GM23338 (cell line): ENCODE data around the gene RTCA. TPM values are rescaled to one million over a fixed set of nuclear protein-coding genes. Genes with fewer than 3 reads are reported as not detected.

Source experiments
- ATAC-seq: fragments of 200-7000 bp; cut with Tn5 transposase; 3 replicates; pipeline ENCODE4 v1.9.1; 2020
- DNase-seq: peaks from one replicate; pipeline ENCODE4 v3.0.0-alpha.2; 2015; ENCODE audit warnings: low spot score
- H2AFZ ChIP-seq: fragments of 200-600 bp; sonication (generic); 2 replicates; pipeline ENCODE4 v1.8.0; 2016; ENCODE audit warnings: antibody characterized with exemption, mild to moderate bottlenecking, moderate library complexity
- H3F3A ChIP-seq: fragments of 200-600 bp; sonication (generic); replicated peaks from 2 replicates; pipeline ENCODE4 v1.8.0; 2017; ENCODE audit warnings: antibody characterized with exemption, mixed run types, low read depth
- H3K27ac ChIP-seq: fragments of 200-600 bp; sonication (generic); 2 replicates; pipeline ENCODE4 v1.6.1; 2016; ENCODE audit warnings: low read depth
- H3K27me3 ChIP-seq: fragments of 200-600 bp; sonication (generic); 2 replicates; pipeline ENCODE4 v1.8.0; 2016; ENCODE audit warnings: mild to moderate bottlenecking, mixed run types, moderate library complexity; ENCODE audit not compliant: insufficient read depth
- H3K36me3 ChIP-seq: fragments of 200-600 bp; sonication (generic); 2 replicates; pipeline ENCODE4 v1.8.0; 2016; ENCODE audit warnings: mild to moderate bottlenecking; ENCODE audit not compliant: insufficient read depth
- H3K4me1 ChIP-seq: fragments of 200-600 bp; sonication (generic); 2 replicates; pipeline ENCODE4 v1.8.0; 2016; ENCODE audit warnings: mild to moderate bottlenecking, moderate library complexity; ENCODE audit not compliant: insufficient read depth
- H3K4me2 ChIP-seq: fragments of 200-600 bp; sonication (generic); 2 replicates; pipeline ENCODE4 v1.7.1; 2017; ENCODE audit warnings: mixed run types
- H3K4me3 ChIP-seq: fragments of 200-600 bp; sonication (generic); 2 replicates; pipeline ENCODE4 v1.6.1; 2016; ENCODE audit warnings: mixed run types
- H3K79me2 ChIP-seq: fragments of 200-600 bp; sonication (generic); replicated peaks from 2 replicates; pipeline ENCODE4 v1.8.0; 2017; ENCODE audit warnings: mild to moderate bottlenecking; ENCODE audit not compliant: insufficient read depth
- H3K9me2 ChIP-seq: fragments of 200-600 bp; sonication (generic); 2 replicates; pipeline ENCODE4 v1.8.0; 2017; ENCODE audit not compliant: insufficient read depth
- H4K20me1 ChIP-seq: fragments of 200-600 bp; sonication (generic); replicated peaks from 2 replicates; pipeline ENCODE4 v1.8.0; 2017; ENCODE audit warnings: mild to moderate bottlenecking; ENCODE audit not compliant: insufficient read depth
- H3K27ac Mint-ChIP-seq: 2 replicates; pipeline ENCODE4 v1.8.0; 2020; ENCODE audit warnings: inconsistent platforms, mild to moderate bottlenecking, moderate library complexity, mixed read lengths
- H3K27me3 Mint-ChIP-seq: 3 replicates; pipeline ENCODE4 v1.8.0; 2022; ENCODE audit warnings: low read depth, mild to moderate bottlenecking, moderate library complexity, mixed read lengths, inconsistent platforms; ENCODE audit not compliant: insufficient read depth, poor library complexity
- H3K36me3 Mint-ChIP-seq: 3 replicates; pipeline ENCODE4 v1.8.0; 2021; ENCODE audit warnings: low read depth, mild to moderate bottlenecking, inconsistent platforms, moderate library complexity, mixed read lengths
- H3K4me1 Mint-ChIP-seq: 3 replicates; pipeline ENCODE4 v1.8.0; 2020; ENCODE audit warnings: mild to moderate bottlenecking, inconsistent platforms, mixed read lengths
- H3K4me3 Mint-ChIP-seq: 3 replicates; pipeline ENCODE4 v1.8.0; 2021; ENCODE audit warnings: moderate library complexity, mild to moderate bottlenecking, inconsistent platforms, mixed read lengths
- H3K9me3 Mint-ChIP-seq: 3 replicates; pipeline ENCODE4 v1.8.0; 2020; ENCODE audit warnings: moderate library complexity, mild to moderate bottlenecking, inconsistent platforms, mixed read lengths
- CTCF ChIP-seq, 2 experiments: fragments of 200-600 bp in 1 of 2; sonication (generic) in 1 of 2; conservative IDR thresholded peaks; 2 replicates each; pipeline versions ENCODE4 v1.5.1 to v1.6.1; 2016 to 2017; ENCODE audit warnings: antibody characterized with exemption in 2 of 2, low read depth in 2 of 2, mild to moderate bottlenecking in 2 of 2, moderate library complexity in 1 of 2
- ETS1 ChIP-seq: IDR thresholded peaks from 2 replicates; pipeline ENCODE4 v1.6.1; 2016; ENCODE audit warnings: antibody characterized with exemption
- EZH2 ChIP-seq: fragments of 200-600 bp; sonication (generic); IDR thresholded peaks from one replicate; pipeline ENCODE4 v1.8.0; 2017; ENCODE audit warnings: antibody characterized with exemption, mild to moderate bottlenecking, low read depth; ENCODE audit not compliant: unreplicated experiment
- EZH2phosphoT487 ChIP-seq: fragments of 200-600 bp; sonication (generic); IDR thresholded peaks from one replicate; pipeline ENCODE4 v1.8.1; 2018; ENCODE audit warnings: antibody characterized with exemption; ENCODE audit not compliant: unreplicated experiment
- JUNB ChIP-seq: IDR thresholded peaks from one replicate; pipeline ENCODE4 v1.6.1; 2016; ENCODE audit warnings: antibody characterized with exemption; ENCODE audit not compliant: unreplicated experiment
- POLR2AphosphoS5 ChIP-seq: IDR thresholded peaks from 2 replicates; pipeline ENCODE4 v1.6.1; 2016; ENCODE audit warnings: antibody characterized with exemption, low read depth
- STAT1 ChIP-seq: IDR thresholded peaks from one replicate; pipeline ENCODE4 v1.6.1; 2016; ENCODE audit warnings: antibody characterized with exemption; ENCODE audit not compliant: unreplicated experiment
- ZNF114 ChIP-seq: fragments of 250-450 bp; sonication (Bioruptor Pico); IDR thresholded peaks from 2 replicates; pipeline ENCODE4 v1.5.0; 2020; ENCODE audit warnings: mild to moderate bottlenecking, moderate library complexity
- ZNF331 ChIP-seq: fragments of 250-450 bp; sonication (Bioruptor Pico); IDR thresholded peaks from 2 replicates; pipeline ENCODE4 v1.5.0; 2020; ENCODE audit warnings: low read depth, mild to moderate bottlenecking, moderate library complexity
- polyA plus RNA-seq: library from polyadenylated mRNA; unstranded; fragments of >200 nt; fragmentation: Nextera tagmentation; extraction: Ambion mirVana; gene quantifications from 2 replicates; pipeline ENCODE4 v1.2.1, GENCODE V29; 2016
- total RNA-seq: library from RNA; depleted of rRNA; stranded (reverse); fragments of >200 nt; shearing (Covaris generic); gene quantifications from 2 replicates; pipeline ENCODE4 v1.2.3, GENCODE V29; 2014
- TF ChIP-seq, protein P1 (sequence below): IDR thresholded peaks from one replicate; pipeline ENCODE4 v1.6.1; 2018; ENCODE audit warnings: antibody characterized with exemption; ENCODE audit not compliant: unreplicated experiment

RTCA gene
- total and polyA plus RNA-seq, 2 experiments from 2014 or later = 36.6 TPM

- TF ChIP-seq CTCF (conservative IDR thresholded peaks at IDR 0.05; ENCODE audit: low read depth in 2 of 2) (no peak), ZNF114 (no peak), EZH2phosphoT487 (no peak), ZNF331 (CRISPR knock-in tag) (no peak), EZH2 (no peak)
- TF ChIP-seq, protein P1, sequence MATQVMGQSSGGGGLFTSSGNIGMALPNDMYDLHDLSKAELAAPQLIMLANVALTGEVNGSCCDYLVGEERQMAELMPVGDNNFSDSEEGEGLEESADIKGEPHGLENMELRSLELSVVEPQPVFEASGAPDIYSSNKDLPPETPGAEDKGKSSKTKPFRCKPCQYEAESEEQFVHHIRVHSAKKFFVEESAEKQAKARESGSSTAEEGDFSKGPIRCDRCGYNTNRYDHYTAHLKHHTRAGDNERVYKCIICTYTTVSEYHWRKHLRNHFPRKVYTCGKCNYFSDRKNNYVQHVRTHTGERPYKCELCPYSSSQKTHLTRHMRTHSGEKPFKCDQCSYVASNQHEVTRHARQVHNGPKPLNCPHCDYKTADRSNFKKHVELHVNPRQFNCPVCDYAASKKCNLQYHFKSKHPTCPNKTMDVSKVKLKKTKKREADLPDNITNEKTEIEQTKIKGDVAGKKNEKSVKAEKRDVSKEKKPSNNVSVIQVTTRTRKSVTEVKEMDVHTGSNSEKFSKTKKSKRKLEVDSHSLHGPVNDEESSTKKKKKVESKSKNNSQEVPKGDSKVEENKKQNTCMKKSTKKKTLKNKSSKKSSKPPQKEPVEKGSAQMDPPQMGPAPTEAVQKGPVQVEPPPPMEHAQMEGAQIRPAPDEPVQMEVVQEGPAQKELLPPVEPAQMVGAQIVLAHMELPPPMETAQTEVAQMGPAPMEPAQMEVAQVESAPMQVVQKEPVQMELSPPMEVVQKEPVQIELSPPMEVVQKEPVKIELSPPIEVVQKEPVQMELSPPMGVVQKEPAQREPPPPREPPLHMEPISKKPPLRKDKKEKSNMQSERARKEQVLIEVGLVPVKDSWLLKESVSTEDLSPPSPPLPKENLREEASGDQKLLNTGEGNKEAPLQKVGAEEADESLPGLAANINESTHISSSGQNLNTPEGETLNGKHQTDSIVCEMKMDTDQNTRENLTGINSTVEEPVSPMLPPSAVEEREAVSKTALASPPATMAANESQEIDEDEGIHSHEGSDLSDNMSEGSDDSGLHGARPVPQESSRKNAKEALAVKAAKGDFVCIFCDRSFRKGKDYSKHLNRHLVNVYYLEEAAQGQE = no peak
These were observed 2.2 kb downstream of the RTCA start (continued) for GRCh38 chr1:100268202-100268601.

GRCh38 chr1:100277866-100278265 lies 11.8 kb downstream of the RTCA start:
- Histone ChIP-seq H3K4me3 (no peak overlapping the region), H3K79me2 (0 out of 2 replicates have a peak, but pooled peaks cover 5% of the 10 kb centered on the region), H3K27me3 (no peaks in the 10 kb centered on the region), H3K27ac (no peak overlapping the region), H3K4me2 (no peak overlapping the region), H3F3A (no peaks in the 10 kb centered on the region), H2AFZ (no peak overlapping the region), H3K4me1 (no peaks in the 10 kb centered on the region), H3K9me2 (no peaks in the 10 kb centered on the region), H3K36me3 (peaks cover 52% of the 10 kb centered on the region), H4K20me1 (peaks cover 3% of the 10 kb centered on the region; the same call in 1 of the 2 replicates)
- Mint-ChIP-seq H3K4me1 (no peaks in the 10 kb centered on the region), H3K27ac (no peak overlapping the region), H3K27me3 (peaks cover 2% of the 10 kb centered on the region), H3K4me3 (no peak overlapping the region), H3K9me3 (no peaks in the 10 kb centered on the region), H3K36me3 (peaks cover 64% of the 10 kb centered on the region)
- DNase-seq (no peak), ATAC-seq (no peak)
- TF ChIP-seq ZNF331 (CRISPR knock-in tag) (no peak), POLR2AphosphoS5 (no peak), JUNB (no peak), EZH2phosphoT487 (no peak), EZH2 (no peak), ETS1 (no peak), STAT1 (no peak)
- TF ChIP-seq, protein P1 = no peak
